GM18511 (cell line): ENCODE data around the gene SLIT3.
"Not testable (repeated sequence)": the region's sequence is repeated elsewhere in the genome, so short reads cannot be mapped to it uniquely, and the experiment has no call there.

ENCODE experiments used
- ATAC-seq: cut with Tn5 transposase; IDR thresholded peaks from one replicate; pipeline ENCODE4 v1.9.1; 2021; ENCODE audit warnings: mild to moderate bottlenecking, moderate library complexity; ENCODE audit not compliant: unreplicated experiment

SLIT3 gene

GRCh38 chr5:169151051-169151805 lies 149.7 kb downstream of the SLIT3 start:
- ATAC-seq: no peak

GRCh38 chr5:169150108-169150507 lies 150.8 kb downstream of the SLIT3 start:
- no peak for ATAC-seq

GRCh38 chr5:169149317-169149716 lies 151.6 kb downstream of the SLIT3 start:
- no peak for ATAC-seq

- no peak for ATAC-seq
Measured at GRCh38 chr5:169148138-169148740, 152.7 kb downstream of the SLIT3 start.

- no peak for ATAC-seq
Measured at GRCh38 chr5:169147534-169147933, 153.4 kb downstream of the SLIT3 start.

GRCh38 chr5:169146158-169146557 lies 154.8 kb downstream of the SLIT3 start:
- no peak for ATAC-seq

GRCh38 chr5:169142264-169142970 lies 158.5 kb downstream of the SLIT3 start:
- ATAC-seq: no peak

GRCh38 chr5:169140215-169140614 lies 160.7 kb downstream of the SLIT3 start:
- not testable (repeated sequence) for ATAC-seq

- no peak for ATAC-seq
Measured at GRCh38 chr5:169139480-169140050, 161.4 kb downstream of the SLIT3 start.

- ATAC-seq: no peak
Measured at GRCh38 chr5:169133531-169133930, 167.4 kb downstream of the SLIT3 start.

GRCh38 chr5:169132302-169132660 lies 168.7 kb downstream of the SLIT3 start:
- no peak for ATAC-seq

- no peak for ATAC-seq
Measured at GRCh38 chr5:169131616-169132301, 169.2 kb downstream of the SLIT3 start.

GRCh38 chr5:169128679-169129078 lies 172.3 kb downstream of the SLIT3 start:
- no peak for ATAC-seq

GRCh38 chr5:169127431-169127830 lies 173.5 kb downstream of the SLIT3 start:
- no peak for ATAC-seq

GRCh38 chr5:169126481-169127021 lies 174.4 kb downstream of the SLIT3 start:
- ATAC-seq: no peak

GRCh38 chr5:169125571-169125970 lies 175.4 kb downstream of the SLIT3 start:
- ATAC-seq: no peak

GRCh38 chr5:169122951-169123350 lies 178.0 kb downstream of the SLIT3 start:
- ATAC-seq: no peak

GRCh38 chr5:169121630-169122420 lies 179.1 kb downstream of the SLIT3 start:
- no peak for ATAC-seq

GRCh38 chr5:169119288-169120048 lies 181.5 kb downstream of the SLIT3 start:
- no peak for ATAC-seq
